HG03575 (cell line): Measurements from ENCODE around the gene ZBED3.
"Not testable (repeated sequence)": the region's sequence is repeated elsewhere in the genome, so short reads cannot be mapped to it uniquely, and the experiment has no call there.

Source experiments
- ATAC-seq: cut with Tn5 transposase; IDR thresholded peaks from one replicate; pipeline ENCODE4 v1.9.1; 2021; ENCODE audit not compliant: unreplicated experiment, insufficient number of reproducible peaks, low FRiP score; ENCODE audit errors: extremely low read depth

ZBED3 gene

DNA sequence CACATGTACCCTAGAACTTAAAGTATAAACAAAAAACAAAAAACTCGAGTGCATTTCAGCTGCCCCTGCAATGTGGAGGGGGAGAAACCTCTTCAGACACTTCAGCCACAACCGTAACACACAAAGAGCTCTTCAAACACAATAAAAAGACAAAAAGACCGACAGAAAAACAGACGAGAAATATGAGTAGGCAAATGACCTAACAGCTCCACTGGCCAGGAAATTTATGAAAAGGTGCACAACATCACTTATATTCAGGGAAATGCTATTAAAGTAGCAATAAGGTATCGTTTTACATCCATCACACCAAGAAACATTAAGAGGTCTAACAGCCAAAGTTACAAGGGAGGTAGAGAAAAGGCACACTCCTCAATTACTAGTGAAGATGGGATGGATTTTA lies 6.2 kb downstream of the ZBED3 start:
- ATAC-seq, result no peak

DNA sequence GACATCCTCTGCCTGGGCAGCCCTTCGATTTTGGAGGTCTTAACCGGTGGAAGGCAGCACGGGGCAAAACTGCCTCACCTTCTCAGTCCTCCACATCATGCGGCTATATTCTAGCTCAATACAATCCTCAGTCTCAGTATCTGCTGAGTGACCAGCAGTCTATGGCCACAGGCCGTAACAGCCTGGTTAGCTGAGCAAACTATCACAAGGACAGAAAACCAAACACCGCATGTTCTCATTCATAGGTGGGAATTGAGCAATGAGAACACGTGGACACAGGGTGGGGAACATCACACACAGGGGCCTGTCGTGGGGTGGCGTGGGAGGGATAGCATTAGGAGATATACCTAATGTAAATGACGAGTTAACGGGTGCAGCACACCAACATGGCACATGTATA lies 6.6 kb downstream of the ZBED3 start:
- ATAC-seq, result not testable (repeated sequence)

DNA sequence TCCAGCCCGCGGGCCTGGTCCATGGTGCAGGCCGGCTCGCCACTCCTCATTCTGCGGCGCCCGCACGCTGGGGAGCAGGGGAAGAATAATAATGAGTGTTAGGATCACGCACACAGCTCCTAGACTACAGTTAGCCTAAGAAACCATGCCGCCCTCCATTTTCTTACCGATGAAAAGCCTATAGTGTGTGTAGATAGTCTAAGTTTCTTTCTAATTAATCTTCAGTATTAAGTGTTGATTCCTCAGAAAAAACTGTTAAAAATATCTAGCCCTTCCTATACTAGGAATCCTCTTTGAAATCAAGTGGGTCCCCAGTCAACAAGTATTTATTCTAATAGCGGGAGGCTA lies 9.3 kb downstream of the ZBED3 start:
- no peak for ATAC-seq

DNA sequence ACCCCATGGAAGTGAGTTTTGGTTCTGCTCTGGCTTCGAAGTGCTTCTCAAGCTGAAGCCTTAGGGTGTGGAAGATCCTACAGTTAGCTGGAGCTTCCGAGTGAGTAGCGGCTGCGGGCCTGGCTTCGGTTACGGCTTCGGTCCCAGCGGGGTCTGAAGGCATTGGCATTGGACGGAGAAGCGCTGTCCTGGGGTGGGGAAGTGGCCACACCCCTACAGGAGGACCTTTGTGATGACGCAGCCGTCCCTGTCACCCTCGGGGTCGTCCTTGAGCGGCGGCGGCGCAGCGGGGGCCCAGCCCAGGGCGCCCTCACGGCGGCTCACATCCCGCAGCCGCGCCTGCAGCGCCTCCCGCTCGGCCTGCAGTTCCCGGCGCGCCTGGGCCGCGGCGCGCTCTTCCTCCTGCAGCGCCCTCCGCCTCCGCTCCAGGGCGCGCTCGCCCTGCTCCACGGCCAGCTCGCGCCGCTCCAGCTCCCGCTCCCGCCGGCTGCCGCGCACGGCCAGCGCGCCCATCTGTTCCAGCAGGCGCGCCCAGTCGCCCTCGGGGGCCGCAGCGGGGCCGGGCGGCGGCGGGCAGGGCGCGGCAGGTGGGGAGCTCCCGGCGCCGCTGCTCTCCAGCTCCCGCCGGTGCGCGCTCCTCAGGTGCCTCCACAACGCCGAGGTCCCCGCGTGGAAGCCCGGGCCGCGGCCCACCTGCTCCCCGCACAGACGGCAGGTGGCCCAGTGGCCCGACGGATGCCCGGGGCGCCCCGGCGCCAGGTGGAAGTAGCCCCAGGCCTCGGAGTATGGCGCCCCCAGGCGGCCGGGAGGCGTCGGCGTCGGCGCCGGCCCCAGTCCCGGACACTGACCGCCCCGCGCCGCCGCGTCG lies 9.9 kb downstream of the ZBED3 start:
- no peak for ATAC-seq

DNA sequence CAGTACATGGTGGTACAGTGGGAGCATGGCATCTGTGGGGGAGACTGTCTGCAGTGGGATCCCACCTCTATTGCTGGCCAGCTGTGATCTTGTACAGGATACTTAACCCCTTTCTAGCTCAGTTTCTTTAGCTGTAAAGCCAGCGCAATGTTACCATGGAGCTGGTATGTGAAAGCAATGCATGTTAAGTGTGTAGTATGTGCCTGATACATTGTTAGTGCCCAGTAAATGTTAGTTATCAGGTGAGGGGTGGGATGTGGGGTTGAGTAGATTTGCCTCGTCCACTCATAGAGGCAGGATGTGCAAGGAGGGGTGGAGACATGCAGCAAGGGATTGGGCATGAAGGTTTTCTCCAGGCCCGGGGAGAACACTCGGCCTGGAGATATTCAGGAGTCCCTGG lies 12.3 kb downstream of the ZBED3 start:
- ATAC-seq, result no peak

DNA sequence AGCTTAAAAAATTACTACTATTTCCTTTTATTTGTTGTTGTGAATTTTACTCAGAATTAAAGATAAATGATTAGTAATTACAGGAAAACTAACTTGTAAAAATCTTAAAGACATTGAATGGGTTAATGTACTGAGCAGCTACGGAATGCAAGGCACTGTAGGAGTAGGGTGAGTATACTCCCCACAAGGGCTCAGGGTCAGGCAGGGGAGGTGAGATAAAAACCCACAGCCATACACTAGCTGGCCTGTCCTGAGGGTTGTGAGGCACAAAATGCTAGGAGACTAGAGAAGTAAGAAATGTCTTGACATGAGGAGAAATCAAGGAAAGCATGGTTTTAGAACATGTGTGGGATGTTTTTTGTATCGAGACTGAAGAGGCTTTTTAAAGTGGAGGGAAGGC lies 13.4 kb downstream of the ZBED3 start:
- no peak for ATAC-seq

DNA sequence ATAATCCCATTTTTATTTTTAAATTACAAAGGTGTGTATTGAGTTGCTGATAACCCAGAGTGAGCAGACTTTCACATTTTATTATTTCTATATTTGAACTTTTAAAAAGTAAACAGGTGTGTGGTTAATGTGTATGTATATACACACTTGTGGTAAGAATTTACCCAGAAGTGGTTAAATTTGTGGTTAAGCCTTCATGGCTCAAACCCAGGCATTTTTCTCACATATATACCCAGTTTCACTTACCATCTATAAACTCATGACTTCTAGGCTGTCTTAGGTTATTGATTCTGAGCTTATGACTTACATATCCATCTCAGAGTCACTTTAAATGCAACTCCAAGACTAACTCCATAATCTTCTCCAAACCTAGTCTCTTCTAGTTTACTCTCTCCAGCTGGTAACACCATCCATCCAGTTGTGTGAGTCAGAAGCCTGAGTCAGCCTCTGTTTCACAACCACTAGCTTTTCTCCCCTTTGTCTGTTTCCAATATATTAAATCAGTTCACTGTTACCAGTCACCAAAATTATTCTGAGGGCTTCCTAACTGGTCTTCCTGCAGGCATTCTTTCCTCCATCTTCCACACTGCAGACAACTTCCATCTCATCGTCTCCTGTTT lies 20.2 kb downstream of the ZBED3 start:
- no peak for ATAC-seq

DNA sequence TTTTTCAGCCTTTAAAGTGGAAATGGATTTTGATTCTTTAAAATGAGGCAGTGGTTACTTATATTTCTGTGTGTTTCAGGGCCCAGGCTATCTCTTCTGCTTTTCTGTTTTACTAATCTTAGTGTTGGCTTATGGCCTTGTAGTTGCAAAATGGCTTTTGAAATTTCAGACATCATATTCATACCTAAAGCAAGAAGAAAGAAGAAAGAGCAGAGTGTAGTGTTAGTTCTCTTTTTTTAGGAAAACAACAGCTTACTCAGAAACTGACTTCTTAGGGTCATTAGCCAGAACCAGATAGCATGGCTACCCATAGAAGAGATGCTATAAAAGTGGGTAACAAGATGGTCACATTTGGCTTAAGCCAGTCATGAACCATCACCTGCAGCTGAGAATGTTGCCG lies 20.9 kb downstream of the ZBED3 start:
- no peak for ATAC-seq

DNA sequence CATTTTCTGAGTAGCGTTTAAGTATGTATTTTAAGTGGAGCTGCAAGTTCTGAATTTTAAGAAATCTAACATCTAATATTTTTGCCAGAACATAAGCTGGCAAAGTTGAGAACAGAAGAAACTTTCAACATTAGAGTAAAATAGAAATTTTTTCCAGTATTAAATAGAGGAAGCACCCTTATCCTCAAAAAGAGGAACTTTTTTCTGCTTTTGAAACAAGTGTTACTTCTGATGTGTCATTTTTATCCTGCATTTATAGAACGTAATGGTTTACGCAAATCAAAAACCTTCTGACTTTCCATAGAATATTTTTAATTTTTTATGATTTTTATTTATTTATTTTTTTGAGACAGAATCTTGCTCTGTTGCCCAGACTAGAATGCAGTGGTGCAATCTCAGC lies 21.8 kb downstream of the ZBED3 start:
- no peak for ATAC-seq

DNA sequence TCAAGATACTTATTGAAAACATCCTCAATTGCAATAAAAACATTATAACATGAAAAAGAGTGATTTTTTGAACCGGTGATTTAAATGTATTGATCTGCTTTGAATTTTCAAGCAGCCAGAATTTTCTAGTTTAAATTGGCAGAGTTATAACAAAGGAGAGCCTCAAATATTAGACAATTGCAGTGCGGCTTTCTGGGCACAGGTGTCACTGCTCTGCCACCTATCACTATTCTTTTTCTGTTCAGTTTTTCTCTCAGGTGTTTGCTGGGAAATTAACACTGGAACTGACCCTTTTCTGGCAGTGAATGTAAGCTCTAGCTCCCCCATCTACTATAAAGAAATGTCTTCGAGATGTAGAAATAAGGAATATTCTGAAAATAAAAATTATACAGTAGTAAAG lies 23.0 kb downstream of the ZBED3 start:
- ATAC-seq, result no peak

DNA sequence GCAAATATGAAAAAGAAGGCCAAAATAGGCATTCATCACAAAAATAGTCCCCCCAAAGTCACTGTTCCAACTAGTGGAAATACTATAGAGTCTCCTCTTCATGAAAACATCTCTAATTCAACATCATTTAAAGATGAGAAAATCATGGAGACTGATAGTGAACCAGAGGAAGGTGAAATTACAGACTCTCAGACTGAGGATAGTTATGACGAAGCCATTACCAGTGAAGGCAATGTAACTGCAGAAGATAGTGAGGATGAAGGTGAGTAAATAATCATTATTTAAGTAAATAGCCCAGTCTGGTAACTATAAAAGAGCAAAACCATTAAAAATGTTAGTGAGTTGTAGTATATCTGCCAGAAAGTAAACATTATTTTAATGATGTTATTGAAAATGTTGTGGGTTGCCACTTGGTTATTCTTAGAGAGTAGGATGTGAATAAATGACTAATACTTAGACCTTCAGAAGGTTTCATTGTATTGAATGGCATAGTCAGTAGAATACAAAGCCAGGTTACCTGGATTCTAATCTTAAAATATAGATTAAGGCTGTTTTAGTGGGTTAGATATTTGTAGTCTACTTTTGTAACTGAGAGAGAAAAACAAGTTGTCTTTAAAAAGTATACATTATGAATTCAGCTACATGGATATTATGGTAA lies 40.5 kb downstream of the ZBED3 start:
- ATAC-seq, result no peak

DNA sequence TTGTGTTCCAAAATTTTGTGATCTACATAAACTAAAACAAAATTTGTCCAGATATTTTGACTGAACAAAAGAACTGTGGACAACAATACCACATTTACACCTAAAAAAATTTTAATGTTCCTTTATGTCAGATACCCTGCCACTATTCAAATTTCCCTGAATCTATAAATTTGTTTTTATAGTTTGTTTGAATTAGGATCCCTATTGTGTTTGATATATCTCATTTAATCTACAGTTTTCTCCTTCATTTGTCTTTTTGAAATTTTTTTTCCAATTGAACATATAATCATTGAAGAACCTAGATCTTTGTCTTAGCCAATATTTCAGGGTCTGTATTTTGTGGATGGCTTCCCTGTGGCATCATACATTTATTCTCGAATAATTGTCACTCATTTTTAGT lies 51.1 kb downstream of the ZBED3 start:
- ATAC-seq, result no peak

DNA sequence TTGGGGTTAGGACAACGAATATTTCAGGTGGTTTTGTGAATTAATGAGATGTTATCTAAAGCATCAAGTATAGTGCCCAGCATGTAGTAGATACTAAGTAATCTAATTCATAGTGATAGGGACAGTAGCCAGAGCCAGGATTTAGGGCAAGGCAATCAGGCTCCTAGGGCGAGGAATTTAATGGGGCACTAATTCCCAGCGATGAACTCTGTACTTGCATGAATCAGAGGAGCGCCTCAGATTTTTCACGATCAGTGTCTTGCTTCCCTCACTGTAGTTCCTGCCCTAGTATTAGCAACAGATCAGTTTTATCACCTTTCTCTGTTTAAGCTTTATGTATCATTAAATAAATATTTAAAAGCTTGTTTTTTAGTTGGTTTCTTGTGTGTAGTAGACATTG lies 53.7 kb downstream of the ZBED3 start:
- no peak for ATAC-seq

DNA sequence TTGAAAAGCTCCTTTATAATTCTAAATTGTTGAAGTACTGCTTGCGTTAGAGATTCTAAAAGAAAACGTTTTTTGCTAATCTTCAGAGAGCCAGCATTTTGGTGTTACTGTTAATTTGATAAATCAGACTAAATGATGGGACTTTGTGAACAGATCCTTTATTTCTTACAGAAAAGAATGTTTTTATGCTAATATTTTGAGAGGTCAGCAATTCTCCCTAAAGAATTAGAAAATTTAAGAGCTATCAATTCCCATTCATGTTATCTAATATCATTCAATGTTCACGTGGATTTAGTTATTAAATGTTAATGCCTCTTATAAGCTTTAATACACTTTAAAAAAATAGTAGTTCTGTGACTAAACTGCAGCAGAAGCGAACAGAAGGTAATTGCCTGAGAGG lies 54.5 kb downstream of the ZBED3 start:
- no peak for ATAC-seq

DNA sequence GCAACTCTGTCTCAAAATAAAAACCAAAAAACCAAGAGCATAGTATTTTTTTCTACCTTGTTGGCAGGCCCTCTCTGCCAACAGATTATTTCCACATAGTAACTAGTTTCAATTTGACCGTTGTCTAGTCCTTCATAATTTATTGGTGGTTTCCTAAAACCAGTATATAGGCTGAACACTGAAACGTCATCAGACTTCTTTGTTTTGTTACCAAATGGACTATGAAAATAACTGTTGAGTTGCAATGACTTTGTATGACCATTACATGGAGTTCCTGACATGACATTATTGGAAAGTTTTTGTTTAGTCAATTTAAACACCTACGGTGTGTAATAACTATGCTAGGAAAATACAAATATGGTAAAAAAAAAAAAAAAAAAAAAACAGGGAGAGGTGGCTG lies 55.2 kb downstream of the ZBED3 start:
- ATAC-seq, result no peak

DNA sequence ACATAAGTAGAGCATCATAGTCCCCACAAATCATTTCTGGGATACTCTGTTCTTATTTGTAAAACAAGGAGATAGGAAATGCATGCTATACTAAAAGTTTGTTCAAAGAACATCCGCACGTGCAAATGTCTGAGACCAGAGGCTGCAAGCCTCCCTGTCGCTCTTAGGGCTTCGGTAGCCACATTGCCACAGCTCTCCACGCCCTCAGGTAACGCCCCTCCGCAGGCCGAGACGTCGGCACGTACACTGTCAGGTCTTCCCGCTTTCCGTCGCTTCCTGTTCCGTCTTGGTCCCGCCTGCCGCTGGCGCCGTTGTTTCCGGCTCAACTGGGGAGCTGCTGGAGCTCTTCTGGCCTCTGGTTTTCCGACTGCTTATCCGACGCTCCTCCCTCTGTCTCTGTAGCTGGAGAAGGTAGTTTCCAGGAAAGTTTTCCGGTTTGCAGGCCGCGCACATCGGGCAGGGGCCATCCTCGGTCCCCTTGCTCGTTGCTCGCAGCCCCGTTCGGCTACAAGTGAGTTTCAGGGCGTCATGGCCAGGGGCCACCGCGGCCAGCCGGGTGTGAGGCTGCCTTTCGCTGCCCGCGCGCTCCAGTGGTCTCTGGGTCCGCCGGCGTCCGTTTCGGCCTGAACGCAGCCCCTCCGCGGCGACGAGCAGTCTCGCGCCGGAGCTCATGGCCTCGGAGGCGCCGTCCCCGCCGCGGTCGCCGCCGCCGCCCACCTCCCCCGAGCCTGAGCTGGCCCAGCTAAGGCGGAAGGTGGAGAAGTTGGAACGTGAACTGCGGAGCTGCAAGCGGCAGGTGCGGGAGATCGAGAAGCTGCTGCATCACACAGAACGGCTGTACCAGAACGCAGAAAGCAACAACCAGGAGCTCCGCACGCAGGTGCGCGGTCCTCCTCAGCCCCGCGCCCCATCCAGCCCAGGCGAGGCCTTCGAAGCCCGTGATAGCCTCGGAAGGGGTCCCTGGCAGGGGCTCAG lies 56.7 kb downstream of the ZBED3 start, which contains the start of gene AGGF1:
AGGF1 (plus strand) TSS at position 308 of the 975 bp plus-strand sequence; CDS start at position 671, 363 bp downstream.
- ATAC-seq, result peak; percentile 70

DNA sequence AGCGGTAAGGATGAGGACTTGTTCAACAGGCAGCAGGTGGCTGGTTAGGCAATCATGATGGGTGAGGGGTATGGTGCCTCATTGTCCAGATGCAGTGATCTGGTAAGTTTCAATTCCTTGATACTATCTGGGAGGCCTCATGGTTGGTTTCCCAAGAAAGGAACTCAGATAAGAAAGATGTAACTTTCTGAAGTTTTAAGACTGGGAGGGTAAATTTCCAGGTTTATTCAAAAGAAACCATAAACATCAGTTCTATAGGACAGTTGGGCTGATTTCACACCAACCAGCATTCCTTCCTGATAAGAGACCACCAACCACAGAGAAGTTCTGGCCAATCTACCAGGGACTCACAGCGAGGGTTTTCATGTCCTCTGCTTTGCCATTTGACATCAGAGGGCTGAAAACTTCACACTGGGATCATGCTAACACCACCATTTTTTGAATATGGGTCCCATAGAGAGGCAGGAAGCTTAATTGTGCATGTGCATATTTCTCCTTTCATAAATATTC lies 57.7 kb downstream of the ZBED3 start:
- no peak for ATAC-seq

DNA sequence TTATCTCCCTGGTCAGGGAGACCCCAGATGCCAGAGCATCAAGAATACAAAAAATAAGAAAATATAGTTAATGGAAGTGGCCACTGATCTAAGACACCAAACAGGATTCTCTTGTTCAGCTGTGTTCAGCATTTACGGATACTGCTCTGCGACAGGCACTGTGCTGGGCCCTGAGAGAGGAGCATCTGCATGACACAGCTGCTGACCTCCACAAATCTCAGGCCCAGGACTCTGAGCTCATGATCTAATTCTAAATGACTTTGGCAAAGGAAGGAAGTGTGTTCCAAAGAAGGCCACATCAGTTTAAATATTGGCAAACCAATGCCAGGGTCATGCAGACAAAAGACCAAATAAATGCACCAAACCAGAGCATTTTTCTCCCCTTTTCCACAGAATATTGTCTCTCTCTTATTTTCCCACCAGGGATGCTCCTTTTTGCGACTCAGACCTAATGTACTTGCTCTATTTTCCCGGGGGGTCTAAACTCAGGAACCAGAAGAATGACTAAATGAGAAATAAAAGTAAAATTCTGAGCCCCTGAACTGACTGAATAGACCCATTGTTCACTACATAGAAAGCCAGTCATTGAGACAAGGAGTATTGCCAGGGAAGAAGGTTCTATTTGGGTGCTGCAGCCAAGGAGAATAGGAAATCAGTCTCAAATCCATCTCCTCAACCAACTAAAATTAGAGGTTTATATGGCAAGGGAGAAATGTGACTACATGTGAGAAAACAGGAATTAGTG lies 58.3 kb downstream of the ZBED3 start:
- no peak for ATAC-seq
